Measurements from ENCODE around the gene ARHGAP45. TPM values are rescaled to one million over a fixed set of nuclear protein-coding genes. Genes with fewer than 3 reads are reported as not detected.

ARHGAP45 gene
- total and polyA plus RNA-seq, 9 of the 15 experiments (the other 6 are each of a cell fraction or from before 2014, with no cell fraction given) = 0.08 to 22.1 (median 4.2) TPM

GRCh38 chr19:1066748-1067340 lies at the start of gene ARHGAP45 (continued):
- TF ChIP-seq CREB3 (tag; conservative IDR thresholded peaks at IDR 0.05; ENCODE audit: low read depth) (no peak), ZBTB33 (CRISPR knock-in tag; IDR thresholded peaks at IDR 0.05) (no peak), NCOA4 (IDR thresholded peaks at IDR 0.05; ENCODE audit: partially characterized antibody) (no peak), EP300 (IDR thresholded peaks at IDR 0.05; ENCODE audit: low read length) (no peak), ZNF12 (CRISPR knock-in tag; IDR thresholded peaks at IDR 0.05) (no peak), ZNF124 (CRISPR knock-in tag; IDR thresholded peaks at IDR 0.05) (no peak), ETV1 (tag; conservative IDR thresholded peaks at IDR 0.05; ENCODE audit: low read depth) (no peak), HCFC1 (IDR thresholded peaks at IDR 0.05; ENCODE audit: low read depth, low read length) (no peak), RBBP5 (IDR thresholded peaks at IDR 0.05; ENCODE audit: borderline replicate concordance, insufficient read depth, low read length, poor library complexity, severe bottlenecking) (peak; percentile 12), HSF4 (CRISPR knock-in tag; IDR thresholded peaks at IDR 0.05; ENCODE audit: borderline replicate concordance) (no peak), ZNF354B (CRISPR knock-in tag; IDR thresholded peaks at IDR 0.05) (no peak), SIN3A (IDR thresholded peaks at IDR 0.05; ENCODE audit: borderline replicate concordance in 2 of 2, control insufficient read depth in 1 of 2, low read depth in 2 of 2, low read length in 2 of 2) (peak in 1 of 2 experiments; percentile 66; a peak in 2 of 4 replicates), CTCFL (IDR thresholded peaks at IDR 0.05; ENCODE audit: borderline replicate concordance, insufficient read depth, low read depth, low read length, poor library complexity, severe bottlenecking) (no peak), RAD51 (IDR thresholded peaks at IDR 0.05; ENCODE audit: borderline replicate concordance, low read depth) (peak; percentile 78), ARHGAP35 (IDR thresholded peaks at IDR 0.05; ENCODE audit: partially characterized antibody) (no peak), E2F5 (CRISPR knock-in tag; IDR thresholded peaks at IDR 0.05) (no peak), ZNF778 (CRISPR knock-in tag; IDR thresholded peaks at IDR 0.05) (no peak), WHSC1 (IDR thresholded peaks at IDR 0.05; ENCODE audit: low read length) (no peak), ZNF316 (IDR thresholded peaks at IDR 0.05) (no peak), CREM (IDR thresholded peaks at IDR 0.05; ENCODE audit: low read depth) (no peak), TCF7L2 (IDR thresholded peaks at IDR 0.05; ENCODE audit: low read depth, low read length) (no peak), ZNF445 (CRISPR knock-in tag; IDR thresholded peaks at IDR 0.05; ENCODE audit: low read depth) (no peak), ZNF184 (CRISPR knock-in tag; IDR thresholded peaks at IDR 0.05) (no peak), CTBP1 (IDR thresholded peaks at IDR 0.05; ENCODE audit: borderline replicate concordance) (no peak), ZNF586 (CRISPR knock-in tag; conservative IDR thresholded peaks at IDR 0.05) (no peak)
